ENCODE data around the gene HIVEP3.
"Not testable (repeated sequence)": the region's sequence is repeated elsewhere in the genome, so short reads cannot be mapped to it uniquely, and the experiment has no call there.

DNA sequence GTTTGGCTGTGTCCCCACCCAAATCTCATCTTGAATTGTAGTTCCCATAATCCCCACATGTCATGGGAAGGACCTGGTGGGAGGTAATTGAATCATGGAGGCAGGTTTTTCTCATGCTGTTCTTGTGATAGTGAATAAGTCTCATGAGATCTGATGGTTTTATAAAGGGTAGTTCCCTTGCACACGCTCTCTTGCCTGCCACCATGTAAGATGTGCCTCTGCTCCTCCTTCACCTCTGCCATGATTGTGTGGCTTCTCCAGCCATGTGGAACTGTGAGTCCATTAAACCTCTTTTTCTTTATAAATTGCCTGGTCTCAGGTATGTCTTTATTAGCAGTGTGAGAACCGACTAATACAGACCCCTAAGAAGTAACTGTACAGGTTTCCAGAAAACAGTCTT, 2.5 kb upstream of the HIVEP3 start:
- TF ChIP-seq, protein P1, sequence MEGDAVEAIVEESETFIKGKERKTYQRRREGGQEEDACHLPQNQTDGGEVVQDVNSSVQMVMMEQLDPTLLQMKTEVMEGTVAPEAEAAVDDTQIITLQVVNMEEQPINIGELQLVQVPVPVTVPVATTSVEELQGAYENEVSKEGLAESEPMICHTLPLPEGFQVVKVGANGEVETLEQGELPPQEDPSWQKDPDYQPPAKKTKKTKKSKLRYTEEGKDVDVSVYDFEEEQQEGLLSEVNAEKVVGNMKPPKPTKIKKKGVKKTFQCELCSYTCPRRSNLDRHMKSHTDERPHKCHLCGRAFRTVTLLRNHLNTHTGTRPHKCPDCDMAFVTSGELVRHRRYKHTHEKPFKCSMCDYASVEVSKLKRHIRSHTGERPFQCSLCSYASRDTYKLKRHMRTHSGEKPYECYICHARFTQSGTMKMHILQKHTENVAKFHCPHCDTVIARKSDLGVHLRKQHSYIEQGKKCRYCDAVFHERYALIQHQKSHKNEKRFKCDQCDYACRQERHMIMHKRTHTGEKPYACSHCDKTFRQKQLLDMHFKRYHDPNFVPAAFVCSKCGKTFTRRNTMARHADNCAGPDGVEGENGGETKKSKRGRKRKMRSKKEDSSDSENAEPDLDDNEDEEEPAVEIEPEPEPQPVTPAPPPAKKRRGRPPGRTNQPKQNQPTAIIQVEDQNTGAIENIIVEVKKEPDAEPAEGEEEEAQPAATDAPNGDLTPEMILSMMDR (IDR thresholded peaks at IDR 0.05): not testable (repeated sequence)
- TF ChIP-seq EP300 (IDR thresholded peaks at IDR 0.05); POLR2A (IDR thresholded peaks at IDR 0.05; ENCODE audit: low read depth); POLR2AphosphoS5 (IDR thresholded peaks at IDR 0.05): not testable (repeated sequence)
